ENCODE data around the gene GDF15.
"Not testable (repeated sequence)": the region's sequence is repeated elsewhere in the genome, so short reads cannot be mapped to it uniquely, and the experiment has no call there.

Gene GDF15

DNA sequence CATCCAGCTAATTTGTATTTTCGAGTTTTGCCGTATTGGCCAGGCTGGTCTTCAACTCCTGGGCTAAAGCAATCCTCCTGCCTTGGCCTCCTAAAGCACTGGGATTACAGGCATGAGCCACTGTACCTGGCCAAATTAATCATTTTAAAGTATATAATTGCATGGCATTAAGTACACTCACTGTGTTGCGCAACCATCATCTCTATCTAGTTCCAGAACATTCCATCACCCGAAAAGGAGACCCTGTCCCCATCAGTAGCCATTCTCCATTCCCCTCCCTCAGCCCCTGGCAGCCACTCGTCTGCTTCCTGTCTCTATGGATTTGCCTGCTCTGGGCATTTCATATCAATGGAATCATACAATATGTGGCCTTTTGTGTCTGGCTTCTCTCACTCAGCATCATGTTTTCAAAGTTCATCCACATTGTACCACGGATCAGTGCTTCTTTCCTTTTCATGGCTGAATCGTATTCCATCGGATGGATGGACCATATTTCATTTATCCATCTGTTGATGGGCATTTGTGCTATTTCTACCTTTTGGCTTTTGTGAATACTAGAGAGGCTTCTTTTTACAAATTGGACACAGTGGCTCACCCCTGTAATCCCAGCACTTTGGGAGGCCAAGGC is 32.5 kb upstream of the GDF15 start:
- TF ChIP-seq ZFX (IDR thresholded peaks at IDR 0.05), result no peak
- TF ChIP-seq, protein P1, sequence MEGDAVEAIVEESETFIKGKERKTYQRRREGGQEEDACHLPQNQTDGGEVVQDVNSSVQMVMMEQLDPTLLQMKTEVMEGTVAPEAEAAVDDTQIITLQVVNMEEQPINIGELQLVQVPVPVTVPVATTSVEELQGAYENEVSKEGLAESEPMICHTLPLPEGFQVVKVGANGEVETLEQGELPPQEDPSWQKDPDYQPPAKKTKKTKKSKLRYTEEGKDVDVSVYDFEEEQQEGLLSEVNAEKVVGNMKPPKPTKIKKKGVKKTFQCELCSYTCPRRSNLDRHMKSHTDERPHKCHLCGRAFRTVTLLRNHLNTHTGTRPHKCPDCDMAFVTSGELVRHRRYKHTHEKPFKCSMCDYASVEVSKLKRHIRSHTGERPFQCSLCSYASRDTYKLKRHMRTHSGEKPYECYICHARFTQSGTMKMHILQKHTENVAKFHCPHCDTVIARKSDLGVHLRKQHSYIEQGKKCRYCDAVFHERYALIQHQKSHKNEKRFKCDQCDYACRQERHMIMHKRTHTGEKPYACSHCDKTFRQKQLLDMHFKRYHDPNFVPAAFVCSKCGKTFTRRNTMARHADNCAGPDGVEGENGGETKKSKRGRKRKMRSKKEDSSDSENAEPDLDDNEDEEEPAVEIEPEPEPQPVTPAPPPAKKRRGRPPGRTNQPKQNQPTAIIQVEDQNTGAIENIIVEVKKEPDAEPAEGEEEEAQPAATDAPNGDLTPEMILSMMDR (conservative IDR thresholded peaks at IDR 0.05), result no peak
- no peak overlapping the region for H3K27ac ChIP-seq

DNA sequence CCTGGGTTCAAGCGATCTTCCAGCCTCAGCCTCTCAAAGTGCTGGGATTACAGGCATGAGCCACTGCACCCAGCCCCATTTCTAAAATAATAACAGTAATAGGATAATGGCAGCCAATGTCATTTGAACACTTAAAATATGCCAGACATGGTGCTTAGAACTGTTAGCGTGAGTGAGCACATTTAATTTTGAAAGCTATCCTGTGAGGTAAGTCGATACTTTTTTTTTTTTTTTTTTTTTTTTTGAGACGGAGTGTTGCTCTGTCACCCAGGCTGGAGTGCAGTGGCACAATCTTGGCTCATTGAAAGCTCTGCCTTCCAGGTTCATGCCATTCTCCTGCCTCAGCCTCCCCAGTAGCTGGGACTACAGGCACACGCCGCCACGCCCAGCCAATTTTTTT is 31.2 kb upstream of the GDF15 start:
- not testable (repeated sequence) for H3K27ac ChIP-seq

DNA sequence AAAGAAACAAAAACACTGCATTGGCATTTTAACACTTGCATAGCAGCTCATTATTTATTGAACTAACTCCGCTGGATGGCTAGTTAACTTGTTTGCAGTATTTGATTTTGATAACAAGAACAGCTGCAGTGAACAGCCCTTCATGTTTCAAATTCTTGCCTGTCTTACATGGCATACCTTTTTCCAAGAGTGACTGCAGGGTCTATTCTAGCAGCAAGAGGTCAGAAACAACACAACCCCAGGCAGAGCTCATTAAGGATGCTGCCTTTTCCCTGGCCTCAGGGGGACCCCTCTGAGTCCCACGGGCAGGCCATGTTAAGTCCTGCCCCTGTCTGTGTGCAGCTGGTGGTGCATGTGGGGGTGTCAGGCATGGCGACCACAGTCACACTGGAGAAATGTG is 28.9 kb upstream of the GDF15 start:
- TF ChIP-seq, protein P1 (conservative IDR thresholded peaks at IDR 0.05), result no peak
- TF ChIP-seq ZFX (IDR thresholded peaks at IDR 0.05), result no peak
- peak overlapping the region; percentile 3; the same call in 1 of the 2 replicates for H3K27ac ChIP-seq

DNA sequence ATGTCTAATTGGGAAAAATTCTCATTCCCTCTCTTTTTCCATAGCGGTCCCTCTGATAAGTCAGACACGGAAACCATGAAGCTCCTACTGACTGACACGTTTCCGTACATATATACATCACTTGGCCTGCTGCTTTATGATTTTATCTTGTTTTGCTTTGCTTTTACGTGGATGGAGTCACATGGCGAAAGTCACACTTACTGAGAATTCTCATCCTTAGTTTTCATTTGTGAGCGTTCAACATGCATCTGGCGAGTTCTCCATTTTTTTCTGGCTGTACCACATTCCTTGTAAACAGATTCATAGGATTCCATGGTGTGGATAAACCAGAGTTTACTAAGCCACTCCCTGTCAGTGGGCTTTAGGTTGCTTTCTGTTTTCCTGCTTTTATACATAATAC is 24.3 kb upstream of the GDF15 start:
- H3K27ac ChIP-seq, result peak overlapping the region; percentile 97; the same call in 1 of the 2 replicates
- TF ChIP-seq, protein P1 (conservative IDR thresholded peaks at IDR 0.05), result no peak
- TF ChIP-seq ZFX (IDR thresholded peaks at IDR 0.05), result no peak

DNA sequence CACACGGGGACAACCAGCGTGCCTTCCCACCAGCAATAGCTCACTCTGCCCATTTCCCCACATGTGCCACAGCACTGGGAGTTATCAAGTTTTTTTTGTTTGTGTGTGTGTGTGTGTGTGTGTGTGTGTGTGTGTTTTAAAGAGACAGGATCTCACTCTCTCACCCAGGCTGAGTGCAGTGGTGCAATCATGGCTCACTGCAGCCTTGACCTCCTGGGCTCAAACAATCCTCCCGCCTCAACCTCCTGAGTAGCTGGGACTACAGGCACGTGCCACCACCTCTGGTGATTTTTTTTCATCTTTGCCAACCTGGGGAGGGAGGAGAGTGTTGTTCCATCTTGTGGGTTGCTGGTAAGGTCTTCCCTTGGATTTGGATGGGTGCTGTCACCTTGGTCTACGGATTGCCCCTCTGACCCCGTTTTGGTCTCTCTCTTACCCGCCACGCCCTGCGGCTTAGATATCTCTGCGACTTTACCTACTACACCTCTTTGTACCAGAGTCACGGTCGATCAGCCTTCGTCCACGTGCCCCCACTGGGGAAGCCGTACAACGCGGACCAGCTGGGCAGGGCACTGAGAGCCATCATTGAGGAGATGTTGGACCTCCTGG is 22.9 kb upstream of the GDF15 start:
- TF ChIP-seq, protein P1 (conservative IDR thresholded peaks at IDR 0.05), result no peak
- TF ChIP-seq ZFX (IDR thresholded peaks at IDR 0.05), result no peak
- peak overlapping the region; percentile 97 for H3K27ac ChIP-seq

DNA sequence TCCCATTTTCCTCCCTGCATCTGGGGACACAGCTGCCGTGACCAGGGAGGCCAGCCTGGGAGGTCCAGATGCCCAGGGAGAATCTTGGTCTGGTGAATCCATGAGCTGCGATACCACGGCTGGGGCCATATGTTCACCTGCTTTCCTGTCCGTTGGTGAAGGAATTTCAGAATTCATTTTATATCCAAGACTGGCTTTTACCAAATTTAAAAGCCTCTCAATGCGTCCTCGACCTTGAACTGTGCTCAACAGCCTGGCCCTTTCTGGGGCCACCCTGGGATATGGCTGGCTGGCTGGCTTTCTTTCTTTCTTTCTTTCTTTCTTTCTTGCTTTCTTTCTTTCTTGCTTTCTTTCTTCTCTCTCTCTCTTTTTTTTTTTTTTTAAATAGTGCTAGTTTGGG is 22.2 kb upstream of the GDF15 start:
- TF ChIP-seq, protein P1 (conservative IDR thresholded peaks at IDR 0.05), result no peak
- no peak for TF ChIP-seq ZFX (IDR thresholded peaks at IDR 0.05)
- peak overlapping the region; percentile 97 for H3K27ac ChIP-seq

DNA sequence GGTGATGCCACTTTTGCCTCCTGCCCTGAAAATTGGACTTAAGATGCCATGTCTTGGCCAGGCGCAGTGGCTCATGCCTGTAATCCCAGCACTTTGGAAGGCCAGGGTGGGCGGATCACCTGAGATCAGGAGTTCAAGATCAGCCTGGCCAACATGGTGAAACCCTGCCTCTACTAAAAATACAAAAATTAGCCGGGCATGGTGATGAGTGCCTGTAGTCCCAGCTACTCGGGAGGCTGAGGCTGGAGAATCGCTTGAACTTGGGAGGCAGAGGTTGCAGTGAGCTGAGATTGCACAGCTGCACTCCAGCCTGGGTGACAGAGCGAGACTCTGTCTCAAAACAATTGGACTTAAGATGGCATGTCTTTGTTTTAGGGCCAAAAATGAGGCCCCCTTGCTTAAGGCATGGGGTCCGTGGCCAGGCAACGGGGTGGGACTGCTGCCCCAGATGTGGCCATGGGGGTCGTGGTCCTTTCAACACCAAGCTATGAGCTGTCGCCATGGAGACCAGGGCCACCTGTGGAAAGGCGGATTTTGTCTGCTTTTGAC is 21.6 kb upstream of the GDF15 start:
- H3K27ac ChIP-seq, result peak overlapping the region; percentile 97

DNA sequence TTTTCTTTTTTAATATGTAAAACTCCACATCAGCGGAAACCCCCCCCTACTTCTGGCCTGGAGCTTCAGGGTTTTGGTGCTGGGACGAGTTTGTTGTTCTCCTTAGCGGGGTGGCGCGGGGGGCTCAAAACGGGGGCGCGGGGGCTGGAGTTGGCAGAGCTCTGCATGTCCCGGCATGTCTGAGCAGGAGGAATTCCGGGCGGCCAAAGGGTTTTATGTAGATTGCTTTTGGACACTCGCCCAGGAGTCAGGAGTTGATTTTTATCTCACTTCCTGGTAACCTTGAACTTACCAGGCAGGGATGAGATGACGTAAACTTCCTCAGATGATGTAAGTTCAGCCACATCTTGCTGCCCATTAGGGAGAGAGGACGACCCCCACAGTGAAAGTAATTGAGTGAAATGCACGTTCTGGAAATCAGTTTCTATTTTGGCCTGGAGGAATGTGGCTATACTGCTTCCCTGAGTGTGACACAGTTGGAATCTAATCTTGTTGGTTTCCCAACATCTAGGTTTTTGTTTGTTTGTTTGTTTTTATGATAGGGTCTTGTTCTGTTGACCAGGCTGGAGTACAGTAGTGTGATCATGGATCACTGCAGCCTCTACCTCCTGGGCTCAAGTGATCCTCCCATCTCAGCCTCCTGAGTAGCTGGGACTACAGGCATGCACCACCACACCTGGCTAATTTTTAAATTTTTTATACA is 21.0 kb upstream of the GDF15 start:
- TF ChIP-seq, protein P1 (conservative IDR thresholded peaks at IDR 0.05), result no peak
- TF ChIP-seq ZFX (IDR thresholded peaks at IDR 0.05), result no peak
- H3K27ac ChIP-seq, result peak overlapping the region; percentile 97
